ENCODE measurements around the gene PPP4R3A. TPM values are rescaled to one million over a fixed set of nuclear protein-coding genes. Genes with fewer than 3 reads are reported as not detected.

The PPP4R3A gene
- total and polyA plus RNA-seq, 2 donors (not counting 3 experiments of a cell fraction or from before 2014, with no cell fraction given), result 20.5 to 77.0 TPM

DNA sequence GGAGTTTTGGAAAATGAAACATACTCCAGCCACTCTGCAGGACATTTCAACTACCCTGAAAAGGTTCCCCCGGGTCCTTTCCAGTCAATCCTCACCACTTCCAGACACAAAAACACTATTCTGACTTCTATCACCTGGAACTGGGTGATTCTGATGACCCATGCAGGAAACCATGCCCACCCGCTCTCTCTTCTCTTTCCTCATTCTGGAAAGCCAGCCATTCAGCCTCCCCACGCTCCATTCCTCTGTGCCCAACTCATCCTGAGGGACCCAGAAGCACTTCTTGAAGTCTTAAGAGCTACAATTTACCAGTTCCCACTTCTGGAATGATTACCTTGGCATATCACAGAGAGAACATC is 95.7 kb downstream of the PPP4R3A start:
- H3K9ac ChIP-seq (replicated peaks; ENCODE audit: extremely low read depth, insufficient read depth, low read length), result no peak overlapping the region
- H3K4me3 ChIP-seq (replicated peaks in 1 of 3; ENCODE audit: insufficient read depth in 1 of 3, low read depth in 1 of 3, low read length in 3 of 3), result no peak overlapping the region
- ChIA-PET CTCF (interaction anchor here (0.8 to 10.5 kb wide), 3 partner anchors 9 to 241 kb away, joined by 3 to 196 read pairs (median 12); no protein-coding TSS in a partner anchor), POLR2A (no interaction called here)
- TF ChIP-seq GATA2 (IDR thresholded peaks at IDR 0.05; ENCODE audit: insufficient read depth, insufficient read length, low read depth, low read length), result no peak
- no peak for TF ChIP-seq POLR2AphosphoS5 (IDR thresholded peaks at IDR 0.05; ENCODE audit: insufficient read depth, low read depth, low read length)
- TF ChIP-seq, protein P1, sequence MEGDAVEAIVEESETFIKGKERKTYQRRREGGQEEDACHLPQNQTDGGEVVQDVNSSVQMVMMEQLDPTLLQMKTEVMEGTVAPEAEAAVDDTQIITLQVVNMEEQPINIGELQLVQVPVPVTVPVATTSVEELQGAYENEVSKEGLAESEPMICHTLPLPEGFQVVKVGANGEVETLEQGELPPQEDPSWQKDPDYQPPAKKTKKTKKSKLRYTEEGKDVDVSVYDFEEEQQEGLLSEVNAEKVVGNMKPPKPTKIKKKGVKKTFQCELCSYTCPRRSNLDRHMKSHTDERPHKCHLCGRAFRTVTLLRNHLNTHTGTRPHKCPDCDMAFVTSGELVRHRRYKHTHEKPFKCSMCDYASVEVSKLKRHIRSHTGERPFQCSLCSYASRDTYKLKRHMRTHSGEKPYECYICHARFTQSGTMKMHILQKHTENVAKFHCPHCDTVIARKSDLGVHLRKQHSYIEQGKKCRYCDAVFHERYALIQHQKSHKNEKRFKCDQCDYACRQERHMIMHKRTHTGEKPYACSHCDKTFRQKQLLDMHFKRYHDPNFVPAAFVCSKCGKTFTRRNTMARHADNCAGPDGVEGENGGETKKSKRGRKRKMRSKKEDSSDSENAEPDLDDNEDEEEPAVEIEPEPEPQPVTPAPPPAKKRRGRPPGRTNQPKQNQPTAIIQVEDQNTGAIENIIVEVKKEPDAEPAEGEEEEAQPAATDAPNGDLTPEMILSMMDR (IDR thresholded peaks at IDR 0.05; ENCODE audit: extremely low read depth in 1 of 2, insufficient read depth in 1 of 2, low read depth in 1 of 2, low read length in 2 of 2), result no peak
- TF ChIP-seq POLR2A (IDR thresholded peaks at IDR 0.05; ENCODE audit: low read depth, low read length), result no peak
- no peak for TF ChIP-seq FOS (IDR thresholded peaks at IDR 0.05; ENCODE audit: borderline replicate concordance, insufficient read depth, low read length)
- TF ChIP-seq MYC (IDR thresholded peaks at IDR 0.05; ENCODE audit: low read depth, low read length), result no peak
- no peak for TF ChIP-seq JUN (IDR thresholded peaks at IDR 0.05; ENCODE audit: borderline replicate concordance, insufficient read depth, insufficient read length, low read depth)
- peaks cover 25% of the 10 kb centered on the region for H3K4me1 ChIP-seq (ENCODE audit: control insufficient read depth, extremely low read depth, insufficient read depth, low read length)
- no peaks in the 10 kb centered on the region for H4K20me1 ChIP-seq (replicated peaks; ENCODE audit: control insufficient read depth, extremely low read depth, insufficient read depth, low read length)
- DNase-seq (ENCODE audit: low read depth, low spot score) (no peak), FAIRE-seq (no peak)
- H3K9me1 ChIP-seq (replicated peaks; ENCODE audit: control insufficient read depth, extremely low read depth, insufficient read depth, low read length), result no peaks in the 10 kb centered on the region
- no peak overlapping the region for H3K4me2 ChIP-seq (ENCODE audit: insufficient read depth, low read length)
- dilution Hi-C loops (cut with MboI; ENCODE audit: extremely low pct_ligation_motif_present, low sequenced_read_pairs), result no loop called here
- BruUV-seq (replicated peaks), result no TSS peak
- no peak overlapping the region for H3K27ac ChIP-seq (ENCODE audit: insufficient read depth, low read depth, low read length)
- no peaks in the 10 kb centered on the region for H3K27me3 ChIP-seq (ENCODE audit: control insufficient read depth in 2 of 2, insufficient read depth in 2 of 2, low read length in 2 of 2)
- intact Hi-C loops (cut with micrococcal nuclease), result loop anchor here (10.0 kb wide), 1 partner anchor 350 kb away; the partner anchor contains the start of gene RPS6KA5
- peaks cover 0 to 3% of the 10 kb centered on the region in 2 experiments for H3K36me3 ChIP-seq (ENCODE audit: control insufficient read depth in 2 of 2, extremely low read depth in 1 of 2, insufficient read depth in 2 of 2, low read length in 2 of 2)
- no peak overlapping the region for H2AFZ ChIP-seq (ENCODE audit: low read depth, low read length)
- peaks cover 6% of the 10 kb centered on the region for H3K79me2 ChIP-seq (ENCODE audit: control insufficient read depth, insufficient read depth, low read length)
- H3K9me3 ChIP-seq (replicated peaks; ENCODE audit: control insufficient read depth, insufficient read depth, low read length), result no peaks in the 10 kb centered on the region
